ENCODE data around the gene CNR1.

The CNR1 gene

GRCh38 chr6:88168362-88168761, 2.2 kb upstream of the CNR1 start:
- peaks cover 18% of the 10 kb centered on the region for H3K4me1 ChIP-seq (ENCODE audit: control insufficient read depth, insufficient read depth, low read length)
- peaks cover 0 to 4% of the 10 kb centered on the region in 2 donors for H3K27me3 ChIP-seq (ENCODE audit: control insufficient read depth in 1 of 2, insufficient read depth in 2 of 2, low read length in 2 of 2)
- H3K36me3 ChIP-seq (ENCODE audit: control insufficient read depth in 2 of 2, insufficient read depth in 2 of 2, low read length in 2 of 2): no peaks in the 10 kb centered on the region
- H3K9me3 ChIP-seq (ENCODE audit: control insufficient read depth in 2 of 2, low read length in 2 of 2): no peaks in the 10 kb centered on the region
- no peak overlapping the region for H3K27ac ChIP-seq (ENCODE audit: low read length)
- no peak overlapping the region for H3K9ac ChIP-seq (ENCODE audit: low read length in 2 of 2)
- H3K4me3 ChIP-seq (ENCODE audit: low read length in 2 of 2): no peak overlapping the region

- Histone ChIP-seq H3K9ac (ENCODE audit: low read length in 2 of 2) (peak overlapping the region in 1 of 2 donors; percentile 21), H3K4me1 (ENCODE audit: control insufficient read depth, insufficient read depth, low read length) (peaks cover 18% of the 10 kb centered on the region), H3K27ac (ENCODE audit: low read length) (no peak overlapping the region), H3K36me3 (ENCODE audit: control insufficient read depth in 2 of 2, insufficient read depth in 2 of 2, low read length in 2 of 2) (no peaks in the 10 kb centered on the region), H3K27me3 (ENCODE audit: control insufficient read depth in 1 of 2, insufficient read depth in 2 of 2, low read length in 2 of 2) (peaks cover 0 to 4% of the 10 kb centered on the region in 2 donors), H3K4me3 (ENCODE audit: low read length in 2 of 2) (peak overlapping the region; percentile 60 to 94), H3K9me3 (ENCODE audit: control insufficient read depth in 2 of 2, low read length in 2 of 2) (no peaks in the 10 kb centered on the region)
Measured at GRCh38 chr6:88167352-88167937, 1.3 kb upstream of the CNR1 start.

- Histone ChIP-seq H3K27me3 (ENCODE audit: control insufficient read depth in 1 of 2, insufficient read depth in 2 of 2, low read length in 2 of 2) (peaks cover 0 to 4% of the 10 kb centered on the region in 2 donors), H3K36me3 (ENCODE audit: control insufficient read depth in 2 of 2, insufficient read depth in 2 of 2, low read length in 2 of 2) (no peaks in the 10 kb centered on the region), H3K9ac (ENCODE audit: low read length in 2 of 2) (peak overlapping the region; percentile 36 to 61), H3K27ac (ENCODE audit: low read length) (peak overlapping the region; percentile 58), H3K4me1 (ENCODE audit: control insufficient read depth, insufficient read depth, low read length) (peaks cover 18% of the 10 kb centered on the region), H3K9me3 (ENCODE audit: control insufficient read depth in 2 of 2, low read length in 2 of 2) (no peaks in the 10 kb centered on the region), H3K4me3 (ENCODE audit: low read length in 2 of 2) (peak overlapping the region; percentile 94 to 97)
Measured at GRCh38 chr6:88166493-88167351, 575 bp upstream of the CNR1 start.

GRCh38 chr6:88165087-88165843, 882 bp downstream of the CNR1 start:
- Histone ChIP-seq H3K9me3 (ENCODE audit: control insufficient read depth in 2 of 2, low read length in 2 of 2) (no peaks in the 10 kb centered on the region), H3K27me3 (ENCODE audit: control insufficient read depth in 1 of 2, insufficient read depth in 2 of 2, low read length in 2 of 2) (peaks cover 0 to 4% of the 10 kb centered on the region in 2 donors), H3K27ac (ENCODE audit: low read length) (peak overlapping the region; percentile 58), H3K9ac (ENCODE audit: low read length in 2 of 2) (peak overlapping the region; percentile 78 to 84), H3K36me3 (ENCODE audit: control insufficient read depth in 2 of 2, insufficient read depth in 2 of 2, low read length in 2 of 2) (no peaks in the 10 kb centered on the region), H3K4me3 (ENCODE audit: low read length in 2 of 2) (peak overlapping the region; percentile 94 to 97), H3K4me1 (ENCODE audit: control insufficient read depth, insufficient read depth, low read length) (peaks cover 18% of the 10 kb centered on the region)

GRCh38 chr6:88164061-88164460, 2.1 kb downstream of the CNR1 start:
- Histone ChIP-seq H3K9me3 (ENCODE audit: control insufficient read depth in 2 of 2, low read length in 2 of 2) (no peaks in the 10 kb centered on the region), H3K9ac (ENCODE audit: low read length in 2 of 2) (peak overlapping the region; percentile 6 to 84), H3K27me3 (ENCODE audit: control insufficient read depth in 1 of 2, insufficient read depth in 2 of 2, low read length in 2 of 2) (peaks cover 0 to 4% of the 10 kb centered on the region in 2 donors), H3K4me1 (ENCODE audit: control insufficient read depth, insufficient read depth, low read length) (peaks cover 18% of the 10 kb centered on the region), H3K27ac (ENCODE audit: low read length) (no peak overlapping the region), H3K36me3 (ENCODE audit: control insufficient read depth in 2 of 2, insufficient read depth in 2 of 2, low read length in 2 of 2) (no peaks in the 10 kb centered on the region), H3K4me3 (ENCODE audit: low read length in 2 of 2) (peak overlapping the region; percentile 94 to 97)

GRCh38 chr6:88163616-88164015, 2.5 kb downstream of the CNR1 start:
- Histone ChIP-seq H3K27ac (ENCODE audit: low read length) (no peak overlapping the region), H3K36me3 (ENCODE audit: control insufficient read depth in 2 of 2, insufficient read depth in 2 of 2, low read length in 2 of 2) (no peaks in the 10 kb centered on the region), H3K9me3 (ENCODE audit: control insufficient read depth in 2 of 2, low read length in 2 of 2) (no peaks in the 10 kb centered on the region), H3K4me1 (ENCODE audit: control insufficient read depth, insufficient read depth, low read length) (peaks cover 18% of the 10 kb centered on the region), H3K27me3 (ENCODE audit: control insufficient read depth in 1 of 2, insufficient read depth in 2 of 2, low read length in 2 of 2) (peaks cover 0 to 4% of the 10 kb centered on the region in 2 donors), H3K4me3 (ENCODE audit: low read length in 2 of 2) (peak overlapping the region; percentile 47 to 94), H3K9ac (ENCODE audit: low read length in 2 of 2) (peak overlapping the region in 1 of 2 donors; percentile 23)

GRCh38 chr6:88161940-88162339, 4.2 kb downstream of the CNR1 start:
- no peaks in the 10 kb centered on the region for H3K36me3 ChIP-seq (ENCODE audit: control insufficient read depth in 2 of 2, insufficient read depth in 2 of 2, low read length in 2 of 2)
- peaks cover 11% of the 10 kb centered on the region for H3K4me1 ChIP-seq (ENCODE audit: control insufficient read depth, insufficient read depth, low read length)
- no peaks in the 10 kb centered on the region for H3K9me3 ChIP-seq (ENCODE audit: control insufficient read depth in 2 of 2, low read length in 2 of 2)
- peak overlapping the region in 1 of 2 donors; percentile 9 for H3K4me3 ChIP-seq (ENCODE audit: low read length in 2 of 2)
- peaks cover 0 to 4% of the 10 kb centered on the region in 2 donors for H3K27me3 ChIP-seq (ENCODE audit: control insufficient read depth in 1 of 2, insufficient read depth in 2 of 2, low read length in 2 of 2)
- no peak overlapping the region for H3K27ac ChIP-seq (ENCODE audit: low read length)
- no peak overlapping the region for H3K9ac ChIP-seq (ENCODE audit: low read length in 2 of 2)

- no peak overlapping the region for H3K9ac ChIP-seq (ENCODE audit: low read length in 2 of 2)
- no peak overlapping the region for H3K4me3 ChIP-seq (ENCODE audit: low read length in 2 of 2)
- no peaks in the 10 kb centered on the region for H3K9me3 ChIP-seq (ENCODE audit: control insufficient read depth in 2 of 2, low read length in 2 of 2)
- H3K36me3 ChIP-seq (ENCODE audit: control insufficient read depth in 2 of 2, insufficient read depth in 2 of 2, low read length in 2 of 2): no peaks in the 10 kb centered on the region
- H3K27ac ChIP-seq (ENCODE audit: low read length): no peak overlapping the region
- H3K27me3 ChIP-seq (ENCODE audit: control insufficient read depth in 1 of 2, insufficient read depth in 2 of 2, low read length in 2 of 2): no peaks in the 10 kb centered on the region
- H3K4me1 ChIP-seq (ENCODE audit: control insufficient read depth, insufficient read depth, low read length): peaks cover 2% of the 10 kb centered on the region
Measured at GRCh38 chr6:88157106-88157505, 9.0 kb downstream of the CNR1 start.

GRCh38 chr6:88145298-88145963, 20.7 kb downstream of the CNR1 start:
- no peaks in the 10 kb centered on the region for H3K27me3 ChIP-seq (ENCODE audit: control insufficient read depth in 1 of 2, insufficient read depth in 2 of 2, low read length in 2 of 2)
- H3K4me3 ChIP-seq (ENCODE audit: low read length in 2 of 2): no peak overlapping the region
- H3K4me1 ChIP-seq (ENCODE audit: control insufficient read depth, insufficient read depth, low read length): no peaks in the 10 kb centered on the region
- no peaks in the 10 kb centered on the region for H3K9me3 ChIP-seq (ENCODE audit: control insufficient read depth in 2 of 2, low read length in 2 of 2)
- no peak overlapping the region for H3K27ac ChIP-seq (ENCODE audit: low read length)
- H3K36me3 ChIP-seq (ENCODE audit: control insufficient read depth in 2 of 2, insufficient read depth in 2 of 2, low read length in 2 of 2): peaks cover 20% of the 10 kb centered on the region in 2 donors
- no peak overlapping the region for H3K9ac ChIP-seq (ENCODE audit: low read length in 2 of 2)

- H3K4me1 ChIP-seq (ENCODE audit: control insufficient read depth, insufficient read depth, low read length): no peaks in the 10 kb centered on the region
- H3K36me3 ChIP-seq (ENCODE audit: control insufficient read depth in 2 of 2, insufficient read depth in 2 of 2, low read length in 2 of 2): peaks cover 20% of the 10 kb centered on the region in 2 donors
- H3K9me3 ChIP-seq (ENCODE audit: control insufficient read depth in 2 of 2, low read length in 2 of 2): no peaks in the 10 kb centered on the region
Measured at GRCh38 chr6:88144637-88145297, 21.4 kb downstream of the CNR1 start.

More at GRCh38 chr6:88144637-88145297, 21.4 kb downstream of the CNR1 start:
- Histone ChIP-seq H3K4me3 (ENCODE audit: low read length in 2 of 2) (no peak overlapping the region), H3K27ac (ENCODE audit: low read length) (no peak overlapping the region), H3K27me3 (ENCODE audit: control insufficient read depth in 1 of 2, insufficient read depth in 2 of 2, low read length in 2 of 2) (no peaks in the 10 kb centered on the region), H3K9ac (ENCODE audit: low read length in 2 of 2) (no peak overlapping the region)

Measured in stomach smooth muscle (tissue), 2 donors.